ENCODE results near the gene LDLR.

GRCh38 chr19:11145536-11145924 is 56.3 kb downstream of the LDLR start:
- TF ChIP-seq, protein P1, sequence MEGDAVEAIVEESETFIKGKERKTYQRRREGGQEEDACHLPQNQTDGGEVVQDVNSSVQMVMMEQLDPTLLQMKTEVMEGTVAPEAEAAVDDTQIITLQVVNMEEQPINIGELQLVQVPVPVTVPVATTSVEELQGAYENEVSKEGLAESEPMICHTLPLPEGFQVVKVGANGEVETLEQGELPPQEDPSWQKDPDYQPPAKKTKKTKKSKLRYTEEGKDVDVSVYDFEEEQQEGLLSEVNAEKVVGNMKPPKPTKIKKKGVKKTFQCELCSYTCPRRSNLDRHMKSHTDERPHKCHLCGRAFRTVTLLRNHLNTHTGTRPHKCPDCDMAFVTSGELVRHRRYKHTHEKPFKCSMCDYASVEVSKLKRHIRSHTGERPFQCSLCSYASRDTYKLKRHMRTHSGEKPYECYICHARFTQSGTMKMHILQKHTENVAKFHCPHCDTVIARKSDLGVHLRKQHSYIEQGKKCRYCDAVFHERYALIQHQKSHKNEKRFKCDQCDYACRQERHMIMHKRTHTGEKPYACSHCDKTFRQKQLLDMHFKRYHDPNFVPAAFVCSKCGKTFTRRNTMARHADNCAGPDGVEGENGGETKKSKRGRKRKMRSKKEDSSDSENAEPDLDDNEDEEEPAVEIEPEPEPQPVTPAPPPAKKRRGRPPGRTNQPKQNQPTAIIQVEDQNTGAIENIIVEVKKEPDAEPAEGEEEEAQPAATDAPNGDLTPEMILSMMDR (conservative IDR thresholded peaks at IDR 0.05; ENCODE audit: low read depth, low read length): no peak
- TF ChIP-seq EZH2 (IDR thresholded peaks at IDR 0.05; ENCODE audit: borderline replicate concordance, low read depth, low read length, poor library complexity, severe bottlenecking): no peak

Measured in A673 (cell line).